Sigmoid colon (tissue), 4 donors: ENCODE data around the gene EIF2S1.

ENCODE experiments used
- EP300 ChIP-seq, 4 donors: sonication (generic); formaldehyde crosslinking; IDR thresholded peaks; one replicate each; pipeline ENCODE4 v1.6.1; 2017; ENCODE audit warnings: antibody characterized with exemption in 4 of 4
- POLR2A ChIP-seq, 2 donors: fragments of 450-650 bp; IDR thresholded peaks; one replicate each; pipeline ENCODE4 v1.6.1; 2016; ENCODE audit warnings: antibody characterized with exemption in 2 of 2, mild to moderate bottlenecking in 2 of 2, moderate library complexity in 2 of 2
- POLR2AphosphoS5 ChIP-seq, 4 donors: sonication (generic); formaldehyde crosslinking; IDR thresholded peaks; one replicate each; pipeline ENCODE4 v1.6.1; 2017; ENCODE audit warnings: antibody characterized with exemption in 4 of 4
- TF ChIP-seq, protein P1 (sequence below), 4 experiments: fragments of 450-650 bp in 3 of 4; fragments of 200-600 bp in 1 of 4; IDR thresholded peaks; one replicate each; pipeline ENCODE4 v1.5.1; 2016 to 2019; ENCODE audit warnings: antibody characterized with exemption in 4 of 4, mild to moderate bottlenecking in 3 of 4, moderate library complexity in 2 of 4

DNA sequence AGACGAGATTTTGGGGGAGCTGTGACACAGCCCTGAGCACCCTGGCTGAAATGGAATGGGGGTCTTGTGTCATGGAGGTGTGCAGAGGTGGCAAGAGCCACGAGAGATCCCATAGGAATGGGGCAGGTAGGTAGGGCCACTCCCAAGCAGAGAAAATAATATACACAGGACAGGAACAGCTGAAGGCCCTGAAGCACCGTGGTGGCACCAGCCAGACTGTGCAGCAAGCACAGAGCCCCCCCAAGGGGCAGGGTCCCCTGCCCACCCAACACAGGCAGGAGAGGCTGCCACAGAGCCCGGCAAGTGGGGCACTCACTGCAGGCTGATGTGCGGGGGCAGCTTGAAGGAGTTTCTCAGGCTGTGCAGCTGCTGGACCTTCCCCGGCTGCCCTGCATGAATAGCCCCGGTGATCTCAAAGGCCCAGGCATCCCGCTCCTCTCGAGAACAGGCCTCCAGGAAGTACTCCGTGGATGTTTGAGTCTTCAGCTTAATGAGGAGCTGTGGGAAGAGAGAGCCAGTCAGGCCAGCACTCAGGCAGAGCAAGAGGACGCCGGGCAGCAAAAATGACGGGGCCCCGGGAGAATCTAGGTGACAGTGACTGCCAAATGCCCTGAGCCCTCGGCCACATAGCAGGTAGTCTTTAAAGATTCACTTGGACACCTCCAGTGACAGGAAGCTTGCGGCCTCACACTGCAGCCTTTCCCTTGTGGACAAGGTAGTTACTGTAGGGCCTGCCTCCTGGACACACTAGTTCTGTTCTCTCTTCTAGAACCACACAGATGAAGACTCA is 35.2 kb downstream of the EIF2S1 start:
- TF ChIP-seq EP300 (IDR thresholded peaks at IDR 0.05) = no peak
- TF ChIP-seq, protein P1, sequence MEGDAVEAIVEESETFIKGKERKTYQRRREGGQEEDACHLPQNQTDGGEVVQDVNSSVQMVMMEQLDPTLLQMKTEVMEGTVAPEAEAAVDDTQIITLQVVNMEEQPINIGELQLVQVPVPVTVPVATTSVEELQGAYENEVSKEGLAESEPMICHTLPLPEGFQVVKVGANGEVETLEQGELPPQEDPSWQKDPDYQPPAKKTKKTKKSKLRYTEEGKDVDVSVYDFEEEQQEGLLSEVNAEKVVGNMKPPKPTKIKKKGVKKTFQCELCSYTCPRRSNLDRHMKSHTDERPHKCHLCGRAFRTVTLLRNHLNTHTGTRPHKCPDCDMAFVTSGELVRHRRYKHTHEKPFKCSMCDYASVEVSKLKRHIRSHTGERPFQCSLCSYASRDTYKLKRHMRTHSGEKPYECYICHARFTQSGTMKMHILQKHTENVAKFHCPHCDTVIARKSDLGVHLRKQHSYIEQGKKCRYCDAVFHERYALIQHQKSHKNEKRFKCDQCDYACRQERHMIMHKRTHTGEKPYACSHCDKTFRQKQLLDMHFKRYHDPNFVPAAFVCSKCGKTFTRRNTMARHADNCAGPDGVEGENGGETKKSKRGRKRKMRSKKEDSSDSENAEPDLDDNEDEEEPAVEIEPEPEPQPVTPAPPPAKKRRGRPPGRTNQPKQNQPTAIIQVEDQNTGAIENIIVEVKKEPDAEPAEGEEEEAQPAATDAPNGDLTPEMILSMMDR (IDR thresholded peaks at IDR 0.05) = no peak
- no peak for TF ChIP-seq POLR2A (IDR thresholded peaks at IDR 0.05)
- no peak for TF ChIP-seq POLR2AphosphoS5 (IDR thresholded peaks at IDR 0.05)
